ENCODE data around the gene SMYD1.

Gene SMYD1

GRCh38 chr2:88090446-88091283 is 23.0 kb downstream of the SMYD1 start:
- DNase-seq, result no peak

GRCh38 chr2:88091943-88092342 is 24.3 kb downstream of the SMYD1 start:
- no peak for DNase-seq

DNA sequence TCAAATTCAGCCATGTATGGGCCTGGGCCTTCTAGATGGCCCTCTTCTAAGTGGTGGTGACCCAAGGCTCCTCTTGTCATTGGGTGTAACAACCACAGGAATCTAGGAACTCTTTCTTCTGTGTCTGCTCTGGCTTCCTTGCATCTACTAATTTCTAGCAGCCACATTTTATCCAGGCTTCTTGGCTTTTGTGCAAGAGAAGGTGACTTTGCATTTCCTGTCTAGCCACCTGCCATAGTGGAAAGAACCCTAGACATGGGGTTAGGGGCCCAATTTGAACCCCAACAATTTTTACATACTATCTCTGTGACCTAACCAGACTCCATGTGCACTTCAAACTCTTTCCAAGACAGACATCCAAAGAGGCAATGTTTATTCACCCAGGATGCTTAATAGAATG is 25.1 kb downstream of the SMYD1 start:
- no peak for DNase-seq

- DNase-seq, result no peak
Observed at GRCh38 chr2:88095022-88095421, 27.4 kb downstream of the SMYD1 start.

- DNase-seq, result no peak
Observed at GRCh38 chr2:88096708-88097107, 29.1 kb downstream of the SMYD1 start.

DNA sequence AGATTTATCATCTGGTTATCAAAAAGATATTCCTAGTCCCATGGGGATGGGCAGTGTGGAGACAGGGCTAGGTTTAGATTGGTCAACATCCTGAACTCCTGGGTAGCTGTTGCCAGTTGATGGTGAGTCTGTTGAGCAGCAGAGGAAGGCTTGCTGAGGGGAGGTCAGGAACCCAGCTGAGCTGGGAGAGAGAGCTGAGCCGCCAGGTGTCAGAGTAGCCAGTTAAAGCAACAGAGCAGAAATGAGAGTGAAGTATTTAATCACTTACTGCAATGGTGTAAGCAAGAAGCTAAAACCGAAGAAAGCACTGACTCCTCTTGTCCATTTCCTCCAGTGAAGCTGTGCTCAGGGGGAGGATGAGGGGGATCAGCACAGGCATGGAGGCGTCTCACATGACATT is 29.6 kb downstream of the SMYD1 start:
- DNase-seq, result no peak

- no peak for DNase-seq
Observed at GRCh38 chr2:88097891-88098557, 30.4 kb downstream of the SMYD1 start.

- DNase-seq, result no peak
Observed at GRCh38 chr2:88098558-88098900, 30.9 kb downstream of the SMYD1 start.

GRCh38 chr2:88099798-88100488 is 32.3 kb downstream of the SMYD1 start:
- DNase-seq, result no peak

- peak in 2 of 14 donors; percentile 11 to 14 for DNase-seq
Observed at GRCh38 chr2:88100489-88100858, 32.8 kb downstream of the SMYD1 start.

DNA sequence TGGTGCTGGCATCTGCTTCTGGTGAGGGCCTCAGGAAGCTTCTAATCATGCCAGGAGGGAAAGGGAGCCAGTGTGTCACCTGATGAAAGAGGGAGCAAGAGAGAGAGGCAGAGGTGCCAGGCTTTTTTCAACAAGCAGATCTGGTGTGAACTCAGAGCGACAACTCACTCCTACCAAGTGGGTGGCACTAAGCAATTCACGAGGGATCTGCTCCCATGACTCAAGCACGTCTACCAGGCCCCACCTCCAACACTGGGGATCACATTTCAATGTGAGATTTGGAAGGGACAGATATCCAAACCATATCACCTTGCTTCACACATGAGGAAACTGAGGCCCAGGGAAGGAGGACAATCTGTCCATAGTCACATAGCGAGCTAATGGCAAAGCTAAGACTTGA is 41.2 kb downstream of the SMYD1 start:
- no peak for DNase-seq

- no peak for DNase-seq
Observed at GRCh38 chr2:88110830-88111229, 43.2 kb downstream of the SMYD1 start.

DNA sequence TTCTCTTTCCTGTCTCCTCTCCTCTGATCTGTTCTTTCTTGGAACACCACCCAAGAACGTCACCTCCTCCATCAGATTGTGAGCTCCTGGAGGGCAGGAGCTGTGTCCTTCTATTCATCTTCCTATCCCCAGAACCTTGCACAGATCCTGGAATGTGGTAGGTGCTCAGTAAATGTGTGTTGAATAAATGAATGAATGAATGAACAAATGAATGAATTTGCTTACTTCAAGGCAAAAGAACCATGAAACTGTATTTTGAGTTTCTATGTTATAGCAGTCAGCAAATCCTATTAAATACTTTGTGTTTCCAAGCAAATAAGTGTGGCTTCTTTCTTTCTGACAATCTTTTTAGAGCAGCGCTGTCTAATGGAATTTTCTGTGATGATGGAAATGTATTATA is 45.4 kb downstream of the SMYD1 start:
- no peak for DNase-seq

- DNase-seq, result no peak
Observed at GRCh38 chr2:88114889-88115288, 47.3 kb downstream of the SMYD1 start.

GRCh38 chr2:88115825-88116518 is 48.3 kb downstream of the SMYD1 start:
- no peak for DNase-seq

GRCh38 chr2:88116669-88117432 is 49.2 kb downstream of the SMYD1 start:
- DNase-seq, result no peak

GRCh38 chr2:88117973-88118372 is 50.3 kb downstream of the SMYD1 start:
- DNase-seq, result no peak

DNA sequence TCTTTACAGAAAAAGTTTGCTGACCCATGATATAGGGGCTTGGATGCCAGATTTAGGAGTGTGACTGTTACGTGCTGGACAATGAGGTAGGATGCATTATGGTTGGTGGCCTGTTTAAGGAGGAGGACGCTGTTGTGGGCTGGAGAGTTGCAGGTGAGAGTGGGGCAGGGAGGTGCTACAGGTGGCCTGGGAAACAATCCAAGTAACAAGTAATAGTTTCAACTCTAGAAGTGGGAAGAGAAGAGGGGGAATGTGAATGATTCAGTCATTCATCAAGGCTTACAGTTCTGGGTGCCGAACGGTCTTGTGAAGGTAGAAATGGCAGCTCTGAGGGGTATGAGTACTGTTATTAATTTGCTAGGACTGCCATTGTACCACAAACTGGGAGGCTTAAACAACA is 54.1 kb downstream of the SMYD1 start:
- no peak for DNase-seq

GRCh38 chr2:88122141-88122884 is 54.7 kb downstream of the SMYD1 start:
- DNase-seq, result no peak

DNA sequence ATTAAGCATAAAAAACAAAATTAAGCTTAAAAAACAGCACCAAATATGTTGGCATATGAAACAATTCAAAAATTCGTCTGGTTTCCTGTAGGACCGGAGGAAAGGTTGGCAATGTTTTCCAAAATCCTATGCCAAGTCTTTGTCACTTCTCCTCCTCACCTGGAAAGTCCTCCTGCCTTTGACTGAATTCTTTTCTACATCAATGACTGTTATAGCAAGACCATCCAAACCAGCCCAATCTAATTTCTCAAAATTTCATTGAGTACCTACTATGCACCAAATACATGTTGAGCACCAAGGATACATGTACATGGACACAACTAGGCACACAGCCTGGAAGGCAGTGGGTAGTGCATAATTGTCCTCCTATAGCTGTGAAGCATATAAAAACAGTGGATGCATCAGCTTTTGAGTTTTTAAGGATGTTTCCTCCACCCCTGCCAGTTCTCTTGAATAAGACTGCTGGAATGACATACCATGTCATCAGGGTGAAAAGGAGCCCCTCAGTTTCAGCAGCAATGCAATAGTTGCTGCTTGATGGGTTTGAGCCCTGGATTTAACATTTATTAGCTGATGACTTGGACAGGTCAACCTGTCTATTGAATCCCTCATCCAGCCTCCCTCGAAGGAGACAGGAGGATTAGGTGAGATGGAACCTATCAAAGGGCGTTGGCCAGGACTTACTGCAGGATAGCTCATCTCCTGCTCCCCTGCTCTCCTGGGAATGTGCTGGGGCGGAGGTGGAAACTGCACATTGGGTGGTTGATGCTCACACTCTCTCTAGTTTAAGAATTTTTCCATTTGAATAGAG is 55.7 kb downstream of the SMYD1 start:
- no peak for DNase-seq

Measured in C1 segment of cervical spinal cord (tissue), 14 donors.